ENCODE measurements around the gene OR12D1. TPM values are rescaled to one million over a fixed set of nuclear protein-coding genes. Genes with fewer than 3 reads are reported as not detected.
A peak's percentile ranks its signal among the peaks of the same experiment; 100 is the strongest.

Gene OR12D1
- polyA plus RNA-seq, 1 donor (not counting 4 experiments of a cell fraction or from before 2014, with no cell fraction given) = not detected

GRCh38 chr6:29447670-29448069 is 32.9 kb downstream of the OR12D1 start:
- peak; percentile 36 for DNase-seq (ENCODE audit: low read depth, low spot score)
- H3K9me1 ChIP-seq (ENCODE audit: control insufficient read depth, extremely low read depth, insufficient read depth, low read length) = no peaks in the 10 kb centered on the region
- H3K36me3 ChIP-seq (ENCODE audit: control insufficient read depth in 2 of 2, extremely low read depth in 1 of 2, insufficient read depth in 2 of 2, low read length in 2 of 2) = no peaks in the 10 kb centered on the region
- H3K4me2 ChIP-seq (ENCODE audit: control insufficient read depth, extremely low read depth, insufficient read depth, low read depth, low read length) = peak overlapping the region; percentile 23
- no peak overlapping the region for H3K27ac ChIP-seq (ENCODE audit: control insufficient read depth, insufficient read depth, low read length)
- H2AFZ ChIP-seq (ENCODE audit: control insufficient read depth, low read length) = no peak overlapping the region
- H3K9ac ChIP-seq (ENCODE audit: control insufficient read depth, extremely low read depth, insufficient read depth, low read length) = no peak overlapping the region
- H4K20me1 ChIP-seq (ENCODE audit: control insufficient read depth, extremely low read depth, insufficient read depth, low read length) = no peaks in the 10 kb centered on the region
- FAIRE-seq = peak; percentile 74
- no peaks in the 10 kb centered on the region for H3K27me3 ChIP-seq (ENCODE audit: control insufficient read depth, extremely low read depth, insufficient read depth, low read length)
- peaks cover 11% of the 10 kb centered on the region for H3K4me1 ChIP-seq (ENCODE audit: control insufficient read depth, extremely low read depth, insufficient read depth, low read length)
- dilution Hi-C loops (cut with MboI; ENCODE audit: extremely low pct_ligation_motif_present, low sequenced_read_pairs) = no loop called here
- no peak for TF ChIP-seq EZH2 (IDR thresholded peaks at IDR 0.05; ENCODE audit: low read length)
- TF ChIP-seq, protein P1, sequence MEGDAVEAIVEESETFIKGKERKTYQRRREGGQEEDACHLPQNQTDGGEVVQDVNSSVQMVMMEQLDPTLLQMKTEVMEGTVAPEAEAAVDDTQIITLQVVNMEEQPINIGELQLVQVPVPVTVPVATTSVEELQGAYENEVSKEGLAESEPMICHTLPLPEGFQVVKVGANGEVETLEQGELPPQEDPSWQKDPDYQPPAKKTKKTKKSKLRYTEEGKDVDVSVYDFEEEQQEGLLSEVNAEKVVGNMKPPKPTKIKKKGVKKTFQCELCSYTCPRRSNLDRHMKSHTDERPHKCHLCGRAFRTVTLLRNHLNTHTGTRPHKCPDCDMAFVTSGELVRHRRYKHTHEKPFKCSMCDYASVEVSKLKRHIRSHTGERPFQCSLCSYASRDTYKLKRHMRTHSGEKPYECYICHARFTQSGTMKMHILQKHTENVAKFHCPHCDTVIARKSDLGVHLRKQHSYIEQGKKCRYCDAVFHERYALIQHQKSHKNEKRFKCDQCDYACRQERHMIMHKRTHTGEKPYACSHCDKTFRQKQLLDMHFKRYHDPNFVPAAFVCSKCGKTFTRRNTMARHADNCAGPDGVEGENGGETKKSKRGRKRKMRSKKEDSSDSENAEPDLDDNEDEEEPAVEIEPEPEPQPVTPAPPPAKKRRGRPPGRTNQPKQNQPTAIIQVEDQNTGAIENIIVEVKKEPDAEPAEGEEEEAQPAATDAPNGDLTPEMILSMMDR (optimal IDR thresholded peaks at IDR 0.05 in 1 of 3, IDR thresholded peaks at IDR 0.05 in 1 of 3, conservative IDR thresholded peaks at IDR 0.05 in 1 of 3; ENCODE audit: extremely low read depth in 1 of 3, insufficient read depth in 2 of 3, low read length in 3 of 3) = no peak
- H3K79me2 ChIP-seq (ENCODE audit: control insufficient read depth, insufficient read depth, low read length) = no peaks in the 10 kb centered on the region
- H3K4me3 ChIP-seq (ENCODE audit: control insufficient read depth in 2 of 3, extremely low read depth in 1 of 3, insufficient read depth in 2 of 3, low read depth in 1 of 3, low read length in 3 of 3) = no peak overlapping the region
- H3K9me3 ChIP-seq (ENCODE audit: control insufficient read depth, low read depth, low read length) = no peaks in the 10 kb centered on the region

DNA sequence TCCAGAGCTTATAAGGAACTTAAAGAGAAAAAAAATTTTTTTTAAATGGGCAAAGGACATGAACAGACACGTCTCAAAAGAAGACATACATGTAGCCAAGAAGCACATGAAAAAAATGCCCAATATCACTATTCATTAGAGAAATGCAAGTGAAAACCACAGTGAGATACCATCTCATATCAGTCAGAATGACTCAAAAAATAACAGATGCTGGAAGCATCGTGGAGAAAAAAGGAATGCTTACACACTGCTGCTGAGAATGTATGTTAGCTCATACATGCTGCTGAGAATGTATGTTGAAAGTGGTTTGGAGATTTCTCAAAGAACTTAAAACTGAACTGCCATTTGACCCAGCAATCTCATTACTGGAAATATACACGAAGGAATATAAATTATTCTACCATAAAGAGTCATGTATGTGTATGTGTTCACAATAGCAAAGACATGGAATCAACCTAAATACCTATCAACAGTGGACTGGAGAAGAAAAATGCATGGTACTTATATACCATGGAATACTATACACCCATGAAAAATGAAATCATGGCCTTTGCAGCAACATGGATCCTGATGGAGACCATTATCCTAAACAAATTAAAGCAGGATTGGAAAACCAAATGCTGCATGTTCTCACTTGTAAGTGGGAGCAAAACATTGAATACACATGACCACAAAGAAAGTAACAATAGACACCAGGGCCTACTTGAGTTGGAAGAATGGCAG is 36.9 kb downstream of the OR12D1 start:
- peak; percentile 83 for DNase-seq (ENCODE audit: low read depth, low spot score)
- H4K20me1 ChIP-seq (ENCODE audit: control insufficient read depth, extremely low read depth, insufficient read depth, low read length) = no peaks in the 10 kb centered on the region

More for the DNA sequence above, 36.9 kb downstream of the OR12D1 start:
- Histone ChIP-seq H3K36me3 (ENCODE audit: control insufficient read depth in 2 of 2, extremely low read depth in 1 of 2, insufficient read depth in 2 of 2, low read length in 2 of 2) (no peaks in the 10 kb centered on the region), H3K4me1 (ENCODE audit: control insufficient read depth, extremely low read depth, insufficient read depth, low read length) (peaks cover 11% of the 10 kb centered on the region), H3K9me3 (ENCODE audit: control insufficient read depth, low read depth, low read length) (no peaks in the 10 kb centered on the region), H3K9ac (ENCODE audit: control insufficient read depth, extremely low read depth, insufficient read depth, low read length) (no peak overlapping the region), H3K4me2 (ENCODE audit: control insufficient read depth, extremely low read depth, insufficient read depth, low read depth, low read length) (peak overlapping the region; percentile 58), H3K27ac (ENCODE audit: control insufficient read depth, insufficient read depth, low read length) (no peak overlapping the region), H3K27me3 (ENCODE audit: control insufficient read depth, extremely low read depth, insufficient read depth, low read length) (no peaks in the 10 kb centered on the region), H3K4me3 (ENCODE audit: control insufficient read depth in 2 of 3, extremely low read depth in 1 of 3, insufficient read depth in 2 of 3, low read depth in 1 of 3, low read length in 3 of 3) (no peak overlapping the region), H3K79me2 (ENCODE audit: control insufficient read depth, insufficient read depth, low read length) (no peaks in the 10 kb centered on the region), H3K9me1 (ENCODE audit: control insufficient read depth, extremely low read depth, insufficient read depth, low read length) (no peaks in the 10 kb centered on the region), H2AFZ (ENCODE audit: control insufficient read depth, low read length) (no peak overlapping the region)
- FAIRE-seq = peak; percentile 91
- no peak for TF ChIP-seq EZH2 (IDR thresholded peaks at IDR 0.05; ENCODE audit: low read length)
- TF ChIP-seq, protein P1 (optimal IDR thresholded peaks at IDR 0.05 in 1 of 3, IDR thresholded peaks at IDR 0.05 in 1 of 3, conservative IDR thresholded peaks at IDR 0.05 in 1 of 3; ENCODE audit: extremely low read depth in 1 of 3, insufficient read depth in 2 of 3, low read length in 3 of 3) = no peak
- dilution Hi-C loops (cut with MboI; ENCODE audit: extremely low pct_ligation_motif_present, low sequenced_read_pairs) = no loop called here

All from keratinocyte (primary cell).